Stimulated activated CD8-positive, alpha-beta memory T cell treated with anti-CD3 and anti-CD28 coated beads, Interleukin-4, amount 100 ng/mL, for 1 hour (primary cell): ENCODE measurements around the gene TACC2.

Source experiments
- DNase-seq, 2 donors: peaks; one replicate each; pipeline ENCODE4 v3.0.0-alpha.2; 2020; ENCODE audit warnings: low read depth in 2 of 2, low spot score in 1 of 2

TACC2 gene

DNA sequence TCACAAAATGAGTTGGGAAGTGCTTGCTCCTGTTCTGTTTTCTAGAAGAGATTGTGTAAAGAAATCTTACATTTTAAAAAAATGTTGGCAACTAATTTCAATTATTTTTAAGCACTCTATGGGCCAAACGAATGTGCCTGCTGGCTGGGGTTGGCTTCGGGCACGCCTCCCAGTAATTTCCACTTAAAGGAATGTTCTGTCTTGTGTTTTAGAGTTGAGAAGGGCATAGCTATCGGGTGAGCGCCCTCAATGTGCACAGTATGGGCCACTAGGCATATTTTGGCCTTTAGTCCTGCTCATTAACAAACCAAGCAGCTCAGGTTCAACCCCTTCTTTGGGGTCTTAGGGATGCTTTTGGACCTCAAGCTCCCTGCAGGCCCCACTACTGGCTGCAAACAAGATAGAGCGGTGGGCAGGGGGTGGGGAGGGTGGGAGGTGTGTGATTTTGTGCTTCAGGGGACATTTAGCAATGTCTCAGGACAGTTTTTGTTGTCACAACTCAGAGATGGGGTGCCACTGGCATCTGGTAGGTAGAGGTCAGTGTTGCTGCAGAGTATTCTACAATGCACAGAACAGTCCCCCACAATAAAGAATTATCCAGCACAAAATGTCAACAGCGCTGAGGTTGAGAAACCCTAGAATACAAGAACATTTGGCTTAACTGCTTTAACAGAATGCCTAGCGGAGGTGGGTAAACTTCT is 40.7 kb downstream of the TACC2 start:
- no peak for DNase-seq

DNA sequence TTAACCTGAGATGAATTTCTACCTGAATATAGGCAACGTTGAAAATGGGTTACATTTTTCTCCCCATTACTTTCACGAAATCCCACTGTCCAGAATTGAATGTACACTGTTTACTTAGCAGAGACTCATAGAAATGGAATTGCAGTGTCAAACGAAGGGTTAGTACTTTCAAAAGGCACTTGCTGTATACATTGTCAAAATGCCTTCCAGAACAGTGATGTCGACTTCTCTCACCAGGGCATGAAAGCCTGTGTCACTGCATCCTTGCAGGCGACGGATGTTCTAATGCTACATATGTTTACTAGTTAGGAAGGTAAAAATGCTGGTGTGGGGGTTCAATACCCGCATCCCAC is 41.2 kb downstream of the TACC2 start:
- DNase-seq, result no peak

DNA sequence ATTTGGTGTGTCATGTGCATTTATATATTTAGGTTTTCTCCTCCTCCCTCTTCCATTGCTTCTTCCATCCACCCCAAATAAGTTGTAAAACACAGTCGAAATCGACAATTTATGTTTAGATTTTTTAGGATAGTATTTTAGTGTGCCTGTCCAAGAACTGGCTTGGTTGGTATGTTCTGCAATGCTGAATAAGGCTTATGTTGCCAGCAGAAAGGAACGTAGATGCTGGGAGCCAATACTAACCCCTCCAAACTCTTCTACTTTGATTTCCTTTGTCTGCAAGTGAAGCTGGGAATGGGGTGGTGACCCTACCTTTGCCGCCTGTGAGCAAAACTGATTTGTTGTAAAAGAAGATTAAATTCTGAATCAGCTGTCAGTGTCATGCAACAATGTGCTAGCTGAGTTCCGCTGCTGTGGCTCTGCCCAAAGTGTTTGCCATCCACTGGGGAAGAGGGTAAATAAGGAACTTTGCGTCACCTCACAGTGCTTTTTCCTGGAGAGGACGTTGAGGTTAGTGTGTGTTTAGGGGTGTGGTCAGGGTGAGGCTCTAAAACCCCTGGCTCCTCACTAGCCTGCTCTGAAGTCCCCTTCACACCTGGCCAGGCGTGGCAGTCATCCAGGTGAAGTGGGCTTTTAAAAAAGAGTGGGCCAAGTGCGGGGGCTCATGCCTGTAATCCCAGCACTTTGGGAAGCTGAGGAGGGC is 44.4 kb downstream of the TACC2 start:
- DNase-seq, result no peak

DNA sequence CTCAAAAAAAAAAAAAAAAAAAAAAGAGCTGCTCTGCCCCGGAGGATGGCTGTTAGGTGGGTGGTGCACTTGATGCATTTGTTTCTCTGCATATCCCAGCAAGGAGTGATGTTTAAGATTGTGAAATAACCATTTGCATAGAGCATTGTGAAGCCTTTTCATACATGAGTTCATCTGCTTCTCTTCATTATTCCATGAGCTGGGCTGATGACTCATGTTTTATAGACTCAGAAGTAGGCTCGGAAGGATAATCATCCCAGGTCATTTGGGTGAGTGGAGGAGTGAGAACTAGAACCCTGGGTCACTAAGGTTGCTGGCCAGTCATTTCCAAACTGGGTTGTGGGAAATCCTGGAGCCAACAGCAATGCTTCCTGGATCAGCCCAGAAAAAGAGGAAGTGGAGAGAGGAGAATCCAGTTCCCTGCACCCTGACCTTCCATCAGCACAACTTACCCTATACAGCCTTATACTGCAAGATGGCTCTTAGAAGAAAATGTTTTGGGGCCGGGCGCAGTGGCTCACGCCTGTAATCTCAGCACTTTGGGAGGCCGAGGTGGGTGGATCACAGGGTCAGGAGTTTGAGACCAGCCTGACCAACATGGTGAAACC is 45.3 kb downstream of the TACC2 start:
- DNase-seq, result no peak

DNA sequence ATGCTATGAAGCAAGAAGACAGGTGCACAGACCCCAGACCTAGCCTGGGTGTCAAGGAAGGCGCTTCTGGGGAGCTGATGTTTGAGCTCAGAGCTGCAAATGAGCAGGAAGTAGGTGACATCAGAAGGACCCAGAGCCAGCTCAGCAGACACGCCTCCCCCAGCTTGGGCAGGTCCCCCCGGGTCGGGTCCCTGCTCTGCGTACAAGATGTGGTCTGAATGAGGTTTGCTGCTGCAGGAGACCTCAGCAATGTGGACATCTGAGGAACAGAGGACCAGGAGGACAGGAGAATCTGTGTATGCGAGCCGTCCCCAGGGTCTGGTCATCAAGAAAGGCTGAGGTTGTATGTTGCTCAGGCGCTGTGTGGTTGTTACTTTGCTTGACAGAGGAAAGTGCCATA is 51.8 kb downstream of the TACC2 start:
- no peak for DNase-seq

DNA sequence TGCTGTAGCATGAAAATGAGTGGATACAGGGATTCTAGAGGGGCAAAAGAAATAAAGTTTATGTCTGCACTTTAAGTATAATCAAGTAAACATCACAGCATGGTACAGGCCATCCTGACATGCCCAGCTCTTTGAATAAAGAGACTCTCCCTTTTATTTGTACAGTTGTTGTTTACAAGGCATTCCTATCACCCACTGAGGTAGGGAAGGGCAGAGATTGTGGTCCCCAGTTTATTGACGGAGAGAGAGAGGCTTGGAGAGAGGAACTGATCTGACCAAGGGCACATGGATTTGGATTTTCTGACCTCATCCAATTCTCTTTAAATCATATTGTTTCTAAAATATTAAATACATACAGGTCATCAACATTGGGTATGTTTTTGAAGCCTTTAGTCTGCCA is 53.9 kb downstream of the TACC2 start:
- DNase-seq, result no peak

DNA sequence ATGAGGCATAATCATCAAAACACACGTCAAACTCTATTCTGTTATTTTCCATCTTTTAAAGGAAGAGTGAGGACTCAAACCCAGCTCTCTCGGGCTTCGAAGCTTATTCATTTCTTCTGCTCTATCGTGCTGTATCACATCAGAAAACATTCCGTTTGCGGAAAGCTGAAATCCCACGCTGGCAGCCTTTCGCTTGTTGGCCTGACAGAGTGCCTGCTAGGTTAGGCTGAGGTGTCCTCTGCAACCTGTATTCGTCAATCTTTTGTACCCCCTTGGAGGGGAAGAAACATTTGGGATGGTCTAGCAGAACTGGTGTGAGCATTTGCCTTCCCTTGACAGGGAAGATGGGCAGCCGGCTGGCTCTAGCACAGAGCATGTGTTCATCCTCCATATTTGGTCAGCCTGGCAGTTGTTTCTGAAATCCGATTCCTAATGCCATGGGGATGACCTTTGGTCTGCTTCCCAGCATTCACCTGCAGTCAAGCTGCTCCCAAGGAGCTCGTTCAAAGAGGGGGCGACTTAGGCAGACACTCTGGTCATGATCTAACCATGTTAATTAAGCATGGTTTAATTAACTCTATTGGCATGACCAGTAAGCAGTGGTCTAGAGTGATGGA is 55.2 kb downstream of the TACC2 start:
- DNase-seq, result no peak

DNA sequence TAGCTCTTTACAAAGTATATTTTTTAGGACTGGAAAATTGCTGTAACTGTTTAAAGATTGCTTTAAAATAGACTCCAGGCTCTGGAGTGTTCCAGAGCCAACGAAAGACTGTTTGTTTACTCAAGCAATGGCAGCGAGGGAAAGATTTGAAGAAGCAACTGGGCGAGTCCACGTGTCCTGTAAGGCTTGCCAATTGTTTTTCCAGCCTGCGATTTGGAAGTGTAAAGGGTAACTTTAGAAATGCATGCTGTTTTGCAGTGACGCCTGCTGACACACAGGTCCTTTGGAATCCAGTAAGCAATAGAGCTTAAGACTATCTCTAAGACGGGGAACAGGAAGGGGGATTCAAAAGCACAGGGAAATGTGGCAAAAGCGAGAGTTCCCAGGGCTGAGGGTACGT is 55.8 kb downstream of the TACC2 start:
- DNase-seq, result no peak

DNA sequence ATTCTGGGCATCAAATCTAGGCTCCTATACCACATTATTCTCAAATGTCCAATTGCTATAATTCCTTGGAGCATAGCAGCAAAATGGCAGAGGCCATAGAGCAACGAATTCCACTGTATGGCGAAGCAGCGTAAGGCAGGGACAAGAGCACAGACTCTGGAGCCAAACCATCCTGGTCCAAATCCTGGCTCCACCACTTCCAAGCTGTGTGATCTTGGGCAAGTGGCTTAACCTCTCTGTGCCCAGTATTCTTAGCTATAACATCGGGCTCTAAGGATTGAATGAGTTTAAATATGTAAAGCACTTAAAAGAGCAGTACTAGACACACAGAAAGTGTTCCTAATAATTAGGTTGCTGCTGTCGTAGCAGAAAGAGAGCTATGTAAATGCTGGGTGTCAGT is 56.2 kb downstream of the TACC2 start:
- no peak for DNase-seq

DNA sequence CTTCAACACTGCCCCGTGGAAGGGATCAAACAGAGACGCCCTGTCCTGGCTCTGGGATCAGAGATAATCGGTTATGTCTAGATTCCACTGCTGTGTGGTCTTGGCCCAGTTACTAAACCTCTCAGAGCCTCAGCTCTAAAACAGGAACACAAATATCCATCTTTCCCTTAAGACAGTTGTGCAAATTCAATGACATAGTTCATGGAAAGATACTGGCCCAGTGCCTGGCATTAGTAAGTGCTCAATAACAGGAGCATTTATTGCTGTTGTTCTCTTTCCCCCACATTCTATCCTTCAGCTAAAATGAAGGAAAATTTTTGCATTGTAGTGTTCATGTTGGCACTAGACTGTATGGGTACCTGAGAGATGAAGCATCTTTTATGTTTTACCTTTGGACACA is 58.6 kb downstream of the TACC2 start:
- DNase-seq, result no peak

DNA sequence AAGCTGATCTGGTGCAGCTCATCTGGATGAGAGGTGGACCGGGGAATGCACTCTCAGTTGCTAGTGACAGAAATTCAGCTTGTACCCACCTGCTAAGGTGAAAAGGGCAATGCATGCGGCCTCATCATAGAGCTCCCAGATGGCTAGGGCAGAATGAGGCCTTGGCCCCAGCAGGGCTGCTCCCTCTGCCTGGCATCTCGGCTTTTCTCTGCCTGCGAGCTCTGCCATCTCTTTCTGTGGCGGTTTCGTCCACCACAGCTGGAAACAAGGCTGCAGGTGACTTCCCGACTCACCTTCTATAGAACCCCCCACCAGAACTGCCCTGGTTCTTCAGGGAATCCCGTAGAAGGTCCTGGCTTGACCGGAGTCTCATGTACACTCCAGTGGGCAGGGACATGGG is 60.1 kb downstream of the TACC2 start:
- no peak for DNase-seq

DNA sequence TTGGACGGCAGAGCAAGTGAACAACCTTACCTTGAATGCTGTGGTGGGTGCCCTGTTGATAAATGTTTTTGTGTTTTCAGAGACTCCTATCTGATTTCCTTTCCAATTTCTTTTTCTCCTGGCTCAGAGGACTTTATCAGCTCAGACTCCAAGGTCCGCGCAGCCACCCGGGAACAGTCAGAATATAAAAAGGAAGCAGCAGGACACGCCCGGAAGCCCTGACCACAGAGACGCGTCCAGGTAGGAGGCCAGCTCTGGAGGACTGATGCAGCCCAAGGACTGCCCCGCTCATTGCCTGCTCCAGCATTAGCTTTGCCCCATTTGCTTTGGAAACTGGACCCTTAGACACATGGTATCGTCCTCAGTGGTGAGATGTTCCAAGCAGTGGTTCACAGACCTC is 61.3 kb downstream of the TACC2 start:
- no peak for DNase-seq

DNA sequence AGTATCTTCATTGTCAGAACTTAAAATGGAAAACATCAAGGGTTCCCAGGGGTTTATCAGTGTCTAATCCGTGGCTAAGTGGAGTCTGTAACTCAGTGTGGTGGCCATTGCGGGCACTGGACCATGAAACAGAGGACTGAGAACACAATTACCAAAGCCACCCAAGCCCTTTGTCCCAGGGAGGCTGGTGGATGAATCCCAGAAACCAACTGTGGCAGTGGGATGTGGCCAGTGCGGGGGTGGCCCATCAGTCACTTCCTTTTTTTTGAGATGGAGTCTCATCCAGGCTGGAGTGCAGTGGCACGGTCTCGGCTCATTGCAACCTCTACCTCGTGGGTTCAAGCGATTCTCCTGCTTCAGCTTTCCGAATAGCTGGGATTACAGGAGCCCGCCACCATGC is 61.8 kb downstream of the TACC2 start:
- DNase-seq, result no peak

DNA sequence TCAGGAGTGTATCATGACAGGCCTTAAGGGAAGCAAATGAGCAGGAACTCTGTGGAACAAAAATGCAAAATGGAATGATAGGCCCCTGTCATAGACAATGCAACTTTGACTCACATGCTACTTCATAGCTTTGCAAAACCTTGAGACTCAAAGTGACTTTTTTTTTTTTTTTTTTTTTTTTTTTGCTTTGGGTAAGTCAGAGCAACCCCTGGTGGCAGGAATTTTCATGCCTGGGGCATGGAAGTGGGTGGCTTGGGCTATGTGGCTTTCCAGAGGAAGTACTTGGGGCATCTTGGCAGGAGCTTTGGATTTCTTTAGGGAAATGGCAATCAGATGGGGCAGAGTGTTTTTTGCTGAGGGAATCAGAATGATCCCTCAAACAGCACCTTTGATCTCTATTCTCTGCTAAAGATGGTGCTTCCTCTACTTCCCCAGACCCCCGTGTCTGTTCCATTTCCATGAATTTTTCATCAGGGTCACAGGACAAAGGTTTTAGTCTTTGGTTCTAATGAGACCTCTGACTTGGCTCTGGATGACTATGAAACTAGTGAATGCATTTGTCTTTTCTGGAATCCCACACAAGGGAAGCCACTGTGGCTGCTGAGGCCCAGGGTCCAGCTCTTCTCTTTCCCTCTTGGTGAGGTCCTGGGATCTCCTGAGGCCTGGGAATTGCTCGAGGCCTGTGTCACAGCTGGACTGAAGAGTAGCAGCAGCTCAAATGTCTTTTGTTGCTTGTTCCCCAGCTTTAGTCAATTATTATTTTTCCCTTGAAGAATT is 62.8 kb downstream of the TACC2 start:
- no peak for DNase-seq

DNA sequence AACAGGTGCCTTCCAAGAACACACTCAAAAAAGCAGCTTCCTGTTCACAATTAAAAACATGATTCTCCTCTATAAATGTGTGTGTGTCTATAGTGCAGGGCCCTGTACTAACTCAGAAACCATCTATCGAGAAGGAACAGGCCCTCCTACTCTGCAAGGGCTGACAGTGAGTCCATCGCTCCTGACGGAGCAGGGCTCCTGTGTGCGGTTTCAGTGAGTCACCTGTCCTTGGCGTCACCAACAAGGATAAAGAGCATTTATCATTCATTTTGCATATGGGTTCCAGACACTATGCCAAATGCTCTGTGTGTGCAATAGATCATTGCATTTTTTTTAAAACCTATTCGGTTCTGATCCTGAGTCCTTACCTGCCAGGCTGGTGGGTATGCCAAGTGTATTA is 63.7 kb downstream of the TACC2 start:
- no peak for DNase-seq

DNA sequence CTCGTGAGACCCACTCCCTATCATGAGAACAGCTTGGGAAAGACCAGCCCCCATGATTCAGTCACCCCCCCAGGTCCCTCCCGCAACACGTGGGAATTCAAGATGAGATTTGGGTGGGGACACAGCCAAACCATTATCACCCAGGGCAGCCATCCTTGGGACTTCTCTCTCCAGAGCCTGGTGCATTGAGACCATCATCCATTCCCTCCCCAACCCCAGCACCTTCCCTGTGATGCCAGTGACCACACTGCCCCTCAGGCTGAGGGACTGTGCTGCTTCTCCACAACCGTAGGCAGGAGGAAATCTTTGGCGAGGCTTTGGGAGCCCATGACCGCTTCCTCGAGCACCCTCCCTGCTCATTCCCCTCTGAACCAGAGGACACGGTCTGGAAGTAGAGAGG is 64.4 kb downstream of the TACC2 start:
- no peak for DNase-seq

DNA sequence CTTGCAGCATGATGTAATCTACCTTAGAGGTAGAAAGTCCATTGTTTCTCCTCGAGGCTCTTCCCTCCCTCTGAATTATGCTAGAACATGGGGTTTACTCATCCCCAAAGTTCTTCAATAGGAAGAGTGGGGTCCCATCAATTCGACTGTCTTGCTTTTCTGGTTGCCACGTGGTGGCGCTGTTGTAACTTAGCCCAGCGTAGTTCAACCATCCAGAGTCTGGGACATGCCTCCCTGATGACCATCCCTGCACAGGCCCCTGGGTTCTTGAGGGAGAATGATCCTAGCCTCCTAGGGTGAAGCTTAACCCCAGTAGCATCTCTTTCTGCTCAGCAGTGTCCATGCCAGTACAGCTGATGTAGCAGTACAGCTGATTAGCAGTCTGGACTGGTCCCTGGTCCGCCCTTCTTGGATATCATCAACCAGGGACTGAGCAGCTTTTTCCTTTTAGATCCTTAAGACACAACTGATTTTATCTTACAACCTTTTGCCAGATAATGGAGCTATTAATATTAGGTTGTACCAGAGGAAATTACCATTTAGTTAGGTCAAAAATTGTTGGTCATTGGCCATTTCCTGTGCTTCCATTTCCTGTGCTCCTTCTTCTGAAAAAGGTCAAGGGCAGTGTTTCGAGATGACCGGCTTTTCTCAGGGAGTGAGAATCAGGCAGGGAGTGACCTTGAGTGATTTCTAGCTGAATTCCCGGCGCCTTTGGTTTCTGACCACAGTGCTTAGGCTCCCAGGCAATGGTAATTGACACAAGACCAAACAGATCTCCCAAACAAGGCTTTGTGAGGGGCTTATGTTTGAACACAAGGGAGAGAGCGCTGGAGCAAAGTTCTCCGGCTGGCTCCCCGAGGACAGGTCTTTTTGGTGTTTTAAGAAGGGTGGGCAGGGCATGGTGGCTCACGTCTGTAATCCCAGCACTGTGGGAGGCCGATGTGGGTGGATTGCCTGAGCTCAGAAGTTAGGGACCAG is 65.4 kb downstream of the TACC2 start:
- no peak for DNase-seq

DNA sequence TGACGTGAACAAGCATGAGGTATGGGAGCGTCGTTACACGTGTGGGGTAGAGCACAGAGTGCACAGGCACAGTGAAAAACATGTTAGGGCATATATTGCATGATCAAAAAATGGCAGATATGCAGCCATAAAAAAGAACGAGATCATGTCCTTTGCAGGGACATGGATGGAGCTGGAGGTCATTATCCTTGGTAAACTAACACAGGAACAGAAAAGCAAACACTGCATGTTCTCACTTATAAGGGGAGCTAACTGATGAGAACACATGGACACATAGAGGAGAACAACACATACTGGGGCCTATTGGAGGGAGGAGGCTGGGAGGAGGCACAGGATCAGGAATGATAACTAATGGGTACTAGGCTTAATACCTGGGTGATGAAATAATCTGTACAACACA is 66.3 kb downstream of the TACC2 start:
- no peak for DNase-seq

DNA sequence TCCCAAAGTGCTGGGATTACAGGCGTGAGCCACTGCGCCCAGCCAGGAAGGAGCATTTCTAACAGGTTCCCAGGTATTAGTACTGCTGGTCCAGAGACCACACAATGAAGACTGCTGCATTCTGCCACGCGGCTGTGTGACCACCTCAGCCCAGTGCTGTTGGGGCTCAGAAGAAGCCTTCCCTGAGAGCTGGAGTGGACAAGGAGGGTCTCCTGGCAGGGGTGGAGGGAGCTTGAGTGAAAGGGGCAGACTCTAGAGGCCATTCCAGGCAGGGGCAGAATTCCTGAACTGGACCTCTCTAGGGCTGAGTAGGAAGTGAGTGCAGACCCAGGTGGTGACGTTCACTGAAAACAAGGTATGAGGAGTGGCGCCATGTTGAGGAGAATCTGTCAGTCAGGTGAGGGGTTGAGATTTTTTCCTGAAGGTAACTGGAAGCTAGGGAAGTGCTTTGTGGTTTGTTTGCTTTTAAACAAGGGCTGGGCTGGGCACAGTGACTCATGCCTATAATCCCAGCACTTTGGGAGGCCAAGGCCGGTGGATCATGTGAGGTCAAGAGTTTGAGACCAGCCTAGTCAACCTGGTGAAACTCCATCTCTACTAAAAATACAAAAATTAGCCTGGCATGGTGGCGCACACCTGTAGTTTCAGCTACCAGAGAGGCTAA is 67.6 kb downstream of the TACC2 start:
- DNase-seq, result no peak

DNA sequence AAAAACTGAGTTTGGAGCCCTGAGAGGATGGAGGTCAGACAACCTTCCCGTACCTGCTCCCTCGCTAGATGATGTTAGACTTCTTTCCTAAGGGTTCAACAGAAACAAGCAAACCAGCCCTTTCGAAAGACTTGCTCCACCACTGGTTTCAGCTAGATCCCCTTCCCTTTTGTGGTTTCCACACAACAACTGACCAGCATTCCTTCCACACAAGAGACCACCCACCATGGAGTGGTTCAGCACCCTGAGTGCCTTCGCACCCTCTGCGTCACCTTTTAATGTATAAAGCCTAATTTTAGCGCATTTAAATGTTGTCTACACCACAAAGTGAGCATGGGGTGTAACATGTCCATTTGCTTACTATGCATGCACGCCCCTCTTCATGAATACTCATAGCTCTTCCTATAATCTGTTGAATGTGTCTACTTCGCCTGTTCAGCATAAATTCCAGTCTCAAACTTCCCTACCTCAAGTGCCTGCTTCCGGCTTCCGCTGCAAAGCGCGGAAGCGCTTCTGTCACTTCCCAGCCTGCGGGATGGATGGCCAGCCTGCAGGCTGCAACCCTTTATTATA is 69.0 kb downstream of the TACC2 start:
- no peak for DNase-seq
